ENCODE measurements around the gene FGFR3. TPM values are rescaled to one million over a fixed set of nuclear protein-coding genes. Genes with fewer than 3 reads are reported as not detected.

The FGFR3 gene
- total RNA-seq, 4 donors from 2014 or later, result 1.3 to 3.5 (median 2.6) TPM

DNA sequence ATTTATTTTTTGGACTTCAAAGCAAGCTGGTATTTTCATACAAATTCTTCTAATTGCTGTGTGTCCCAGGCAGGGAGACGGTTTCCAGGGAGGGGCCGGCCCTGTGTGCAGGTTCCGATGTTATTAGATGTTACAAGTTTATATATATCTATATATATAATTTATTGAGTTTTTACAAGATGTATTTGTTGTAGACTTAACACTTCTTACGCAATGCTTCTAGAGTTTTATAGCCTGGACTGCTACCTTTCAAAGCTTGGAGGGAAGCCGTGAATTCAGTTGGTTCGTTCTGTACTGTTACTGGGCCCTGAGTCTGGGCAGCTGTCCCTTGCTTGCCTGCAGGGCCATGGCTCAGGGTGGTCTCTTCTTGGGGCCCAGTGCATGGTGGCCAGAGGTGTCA is 15.3 kb downstream of the FGFR3 start:
- DNase-seq (ENCODE audit: low spot score) (no peak), ATAC-seq (ENCODE audit: low FRiP score) (no peak)
- no peak for TF ChIP-seq CTCF (IDR thresholded peaks at IDR 0.05)

DNA sequence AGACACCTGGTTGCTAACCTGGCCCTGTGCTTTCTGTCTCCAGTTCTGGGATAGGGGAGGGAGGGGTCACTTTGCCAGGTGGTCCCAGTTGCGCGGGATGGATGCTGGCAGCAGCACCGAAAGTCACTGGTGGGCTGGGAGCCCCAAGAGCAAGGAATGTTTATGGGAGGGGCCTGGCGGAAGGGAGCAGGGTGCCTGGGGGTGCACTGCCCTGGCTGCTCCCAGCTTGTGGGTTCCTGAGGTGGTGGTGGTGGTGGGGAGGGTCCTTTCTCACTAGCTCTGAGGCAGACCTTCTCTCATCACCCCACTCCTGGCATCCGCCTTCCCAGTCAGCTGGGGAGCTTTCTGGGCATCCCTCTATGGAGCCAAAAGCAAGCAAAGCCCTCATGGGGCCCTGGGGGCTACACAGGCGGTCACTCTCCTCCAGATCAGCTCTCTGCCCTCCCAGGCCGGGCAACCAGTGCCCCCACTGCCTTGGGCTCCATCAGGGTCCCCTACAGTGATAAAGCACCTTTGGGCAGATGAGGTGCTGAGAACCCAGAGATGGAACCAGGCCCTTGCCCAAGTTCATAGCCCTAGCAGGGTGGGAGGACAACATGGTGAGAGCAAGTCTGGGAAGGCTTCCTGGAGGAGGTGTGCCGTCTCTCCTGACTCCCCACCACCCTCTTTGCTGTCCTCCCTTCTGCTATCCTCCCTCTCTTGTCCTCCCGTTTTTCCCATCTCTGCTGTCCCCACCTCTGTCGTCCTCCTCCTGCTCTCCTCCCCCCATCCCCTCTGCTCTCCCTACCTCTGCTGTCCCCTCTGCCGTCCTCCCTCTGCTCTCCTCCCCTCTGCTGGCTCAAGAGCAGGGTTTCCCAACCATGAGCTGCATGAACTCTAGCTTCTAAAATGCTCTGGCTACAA is 16.0 kb downstream of the FGFR3 start:
- DNase-seq (ENCODE audit: low spot score), result no peak
- ATAC-seq (ENCODE audit: low FRiP score), result no peak
- no peak for TF ChIP-seq CTCF (IDR thresholded peaks at IDR 0.05)

GRCh38 chr4:1809754-1810502 is 16.8 kb downstream of the FGFR3 start:
- DNase-seq (ENCODE audit: low spot score), result peak; percentile 28
- peak; percentile 52 for ATAC-seq (ENCODE audit: low FRiP score)
- TF ChIP-seq CTCF (IDR thresholded peaks at IDR 0.05), result no peak

GRCh38 chr4:1810765-1811164 is 17.7 kb downstream of the FGFR3 start:
- no peak for DNase-seq (ENCODE audit: low spot score)
- no peak for ATAC-seq (ENCODE audit: low FRiP score)
- no peak for TF ChIP-seq CTCF (IDR thresholded peaks at IDR 0.05)

GRCh38 chr4:1812720-1813119 is 19.6 kb downstream of the FGFR3 start:
- no peak for ATAC-seq (ENCODE audit: low FRiP score)
- no peak for TF ChIP-seq CTCF (IDR thresholded peaks at IDR 0.05)
- no peak for DNase-seq (ENCODE audit: low spot score)

GRCh38 chr4:1813231-1813630 is 20.1 kb downstream of the FGFR3 start:
- DNase-seq (ENCODE audit: low spot score), result no peak
- no peak for ATAC-seq (ENCODE audit: low FRiP score)
- TF ChIP-seq CTCF (IDR thresholded peaks at IDR 0.05), result no peak
